ENCODE results near the gene RNGTT. TPM values are rescaled to one million over a fixed set of nuclear protein-coding genes. Genes with fewer than 3 reads are reported as not detected.

The RNGTT gene
- total RNA-seq, 6 experiments from 2014 or later: 16.0 to 17.4 (median 16.8) TPM

GRCh38 chr6:88563277-88563625 lies 400.2 kb downstream of the RNGTT start:
- Mint-ChIP-seq H3K27me3 (ENCODE audit: insufficient read depth) (peaks cover 2% of the 10 kb centered on the region; the same call in 1 of the 2 replicates), H3K27ac (no peak overlapping the region), H3K36me3 (ENCODE audit: low read depth) (no peaks in the 10 kb centered on the region), H3K4me3 (no peak overlapping the region), H3K9me3 (peaks cover 4% of the 10 kb centered on the region; the same call in 1 of the 2 replicates), H3K4me1 (ENCODE audit: low read depth) (no peaks in the 10 kb centered on the region)
- no peak for TF ChIP-seq CTCF (IDR thresholded peaks at IDR 0.05)
- DNase-seq: no peak

GRCh38 chr6:88562353-88563276 lies 400.8 kb downstream of the RNGTT start:
- no peak for TF ChIP-seq CTCF (IDR thresholded peaks at IDR 0.05)
- DNase-seq: no peak
- Mint-ChIP-seq H3K27me3 (ENCODE audit: insufficient read depth) (no peaks in the 10 kb centered on the region; the same call in 1 of the 2 replicates), H3K36me3 (ENCODE audit: low read depth) (no peaks in the 10 kb centered on the region), H3K4me1 (ENCODE audit: low read depth) (no peaks in the 10 kb centered on the region), H3K4me3 (no peak overlapping the region), H3K27ac (no peak overlapping the region), H3K9me3 (peaks cover 4% of the 10 kb centered on the region; the same call in 1 of the 2 replicates)

- no peaks in the 10 kb centered on the region; the same call in 1 of the 2 replicates for H3K9me3 Mint-ChIP-seq
- no peak overlapping the region for H3K27ac Mint-ChIP-seq
- H3K27me3 Mint-ChIP-seq (ENCODE audit: insufficient read depth): no peaks in the 10 kb centered on the region; the same call in 1 of the 2 replicates
- no peak for DNase-seq
- no peak overlapping the region for H3K4me3 Mint-ChIP-seq
- H3K36me3 Mint-ChIP-seq (ENCODE audit: low read depth): no peaks in the 10 kb centered on the region
- TF ChIP-seq CTCF (IDR thresholded peaks at IDR 0.05): no peak
- no peaks in the 10 kb centered on the region for H3K4me1 Mint-ChIP-seq (ENCODE audit: low read depth)
These were observed 401.5 kb downstream of the RNGTT start for GRCh38 chr6:88561954-88562315.

- no peaks in the 10 kb centered on the region for H3K36me3 Mint-ChIP-seq (ENCODE audit: low read depth)
- H3K4me1 Mint-ChIP-seq (ENCODE audit: low read depth): no peaks in the 10 kb centered on the region
- no peak overlapping the region for H3K27ac Mint-ChIP-seq
- H3K4me3 Mint-ChIP-seq: no peak overlapping the region
- no peak for TF ChIP-seq CTCF (IDR thresholded peaks at IDR 0.05)
- H3K27me3 Mint-ChIP-seq (ENCODE audit: insufficient read depth): no peaks in the 10 kb centered on the region; the same call in 1 of the 2 replicates
- DNase-seq: no peak
- no peaks in the 10 kb centered on the region; the same call in 1 of the 2 replicates for H3K9me3 Mint-ChIP-seq
These were observed 402.1 kb downstream of the RNGTT start for GRCh38 chr6:88561034-88561953.

Other genes with a start within 250 kb of the RNGTT start
- gene PNRC1, start 117.1 kb upstream of the RNGTT start, total RNA-seq (2021; fragmentation: NEBNext Ultra II Directional; extraction: Animal tissue kit (Norgen Biotek cat#: 25700)): 10 to 100 TPM; 42.2 to 63.2 (median 52.8) TPM
- not detected for gene SRSF12, start 154.5 kb upstream of the RNGTT start, total RNA-seq (2021; fragmentation: NEBNext Ultra II Directional; extraction: Animal tissue kit (Norgen Biotek cat#: 25700))
- gene PM20D2, start 182.4 kb upstream of the RNGTT start, total RNA-seq (2021; fragmentation: NEBNext Ultra II Directional; extraction: Animal tissue kit (Norgen Biotek cat#: 25700)): 1 to 10 TPM; 3.0 to 4.9 (median 3.2) TPM

Data from HFFc6 (cell line).